Urinary bladder (tissue), 4 donors: Measurements from ENCODE around the gene NMUR1. TPM values are rescaled to one million over a fixed set of nuclear protein-coding genes. Genes with fewer than 3 reads are reported as not detected.
"Not testable (repeated sequence)": the region's sequence is repeated elsewhere in the genome, so short reads cannot be mapped to it uniquely, and the experiment has no call there.

ENCODE experiments used
- DNase-seq: peaks from one replicate; pipeline ENCODE4 v3.0.0-alpha.2; 2015; ENCODE audit errors: extremely low spot score
- H3K27ac ChIP-seq: one replicate; pipeline ENCODE4 v1.5.1; 2013; ENCODE audit warnings: low read depth, mild to moderate bottlenecking, moderate library complexity
- H3K36me3 ChIP-seq: one replicate; pipeline ENCODE4 v1.6.1; 2013; ENCODE audit warnings: mild to moderate bottlenecking, moderate library complexity; ENCODE audit not compliant: insufficient read depth
- H3K4me1 ChIP-seq: one replicate; pipeline ENCODE4 v1.6.1; 2013; ENCODE audit warnings: mild to moderate bottlenecking, moderate library complexity; ENCODE audit not compliant: insufficient read depth
- H3K4me3 ChIP-seq: one replicate; pipeline ENCODE4 v1.5.1; 2013; ENCODE audit warnings: low read depth, low read length
- WGBS: extraction: QIAGEN DNeasy Blood & Tissue Kit; methylation state at CpG from one replicate; pipeline ENCODE4 v1.1.7; 2013; 5-methylcytosine and 5-hydroxymethylcytosine counted together
- polyA plus RNA-seq: library from polyadenylated mRNA; stranded (reverse); fragments of 200-250 nt; gene quantifications from one replicate; pipeline ENCODE4 v1.2.3, GENCODE V29; 2013
- total RNA-seq: library from RNA; depleted of rRNA; stranded (reverse); fragments of >200 nt; gene quantifications from one replicate; pipeline ENCODE4 v1.2.3, GENCODE V29; 2014
- donor health status: healthy with polysubstance abuse.
- donor health status: healthy.

The NMUR1 gene
- total and polyA plus RNA-seq, 2 donors = 0.26 to 0.54 TPM

GRCh38 chr2:231565887-231566594 lies 35.8 kb upstream of the NMUR1 start:
- 71% methylated on average over 4 of the region's 4 CpGs for WGBS
- DNase-seq = no peak
- Histone ChIP-seq H3K27ac (no peak overlapping the region), H3K4me1 (no peaks in the 10 kb centered on the region), H3K4me3 (no peak overlapping the region), H3K36me3 (no peaks in the 10 kb centered on the region)

GRCh38 chr2:231563378-231563961 lies 33.2 kb upstream of the NMUR1 start:
- peak; percentile 23 for DNase-seq
- no peaks in the 10 kb centered on the region for H3K4me1 ChIP-seq

GRCh38 chr2:231557571-231558217 lies 27.4 kb upstream of the NMUR1 start:
- Histone ChIP-seq H3K36me3 (no peaks in the 10 kb centered on the region), H3K27ac (peak overlapping the region; percentile 25), H3K4me1 (no peaks in the 10 kb centered on the region), H3K4me3 (no peak overlapping the region)
- peak; percentile 50 for DNase-seq
- WGBS = 33% methylated on average over 11 of the region's 11 CpGs

More at GRCh38 chr2:231563378-231563961, 33.2 kb upstream of the NMUR1 start:
- WGBS = 4% methylated on average over 3 of the region's 3 CpGs
- Histone ChIP-seq H3K36me3 (no peaks in the 10 kb centered on the region), H3K27ac (no peak overlapping the region), H3K4me3 (no peak overlapping the region)

- 83% methylated on average over 7 of the region's 7 CpGs for WGBS
- Histone ChIP-seq H3K4me1 (no peaks in the 10 kb centered on the region), H3K36me3 (no peaks in the 10 kb centered on the region), H3K4me3 (no peak overlapping the region), H3K27ac (peak overlapping the region; percentile 25)
- DNase-seq = no peak
Observed at GRCh38 chr2:231556981-231557380, 26.7 kb upstream of the NMUR1 start.

GRCh38 chr2:231556496-231556895 lies 26.3 kb upstream of the NMUR1 start:
- 94% methylated on average over 8 of the region's 8 CpGs for WGBS
- DNase-seq, H3K4me3 ChIP-seq: not testable (repeated sequence)

GRCh38 chr2:231554748-231555545 lies 24.7 kb upstream of the NMUR1 start:
- H3K27ac ChIP-seq = peak overlapping the region; percentile 75
- peak; percentile 37 for DNase-seq
- 49% methylated on average over 14 of the region's 14 CpGs for WGBS
- H3K4me3 ChIP-seq = no peak overlapping the region
- H3K4me1 ChIP-seq = no peaks in the 10 kb centered on the region
- no peaks in the 10 kb centered on the region for H3K36me3 ChIP-seq

More at GRCh38 chr2:231556496-231556895, 26.3 kb upstream of the NMUR1 start:
- not testable (repeated sequence) for H3K27ac ChIP-seq, H3K36me3 ChIP-seq, H3K4me1 ChIP-seq

GRCh38 chr2:231554327-231554726 lies 24.1 kb upstream of the NMUR1 start:
- H3K36me3 ChIP-seq = no peaks in the 10 kb centered on the region
- no peaks in the 10 kb centered on the region for H3K4me1 ChIP-seq
- no peak for DNase-seq
- peak overlapping the region; percentile 66 for H3K27ac ChIP-seq
- no peak overlapping the region for H3K4me3 ChIP-seq
- WGBS = 47% methylated on average over 8 of the region's 8 CpGs

- H3K36me3 ChIP-seq = no peaks in the 10 kb centered on the region
- no peak overlapping the region for H3K27ac ChIP-seq
- H3K4me1 ChIP-seq = no peaks in the 10 kb centered on the region
- H3K4me3 ChIP-seq = no peak overlapping the region
- no peak for DNase-seq
Observed at GRCh38 chr2:231552752-231553151, 22.5 kb upstream of the NMUR1 start.

- 85% methylated on average over 13 of the region's 13 CpGs for WGBS
- H3K27ac ChIP-seq = no peak overlapping the region
- no peaks in the 10 kb centered on the region for H3K4me1 ChIP-seq
- no peak for DNase-seq
- no peaks in the 10 kb centered on the region for H3K36me3 ChIP-seq
- H3K4me3 ChIP-seq = no peak overlapping the region
Observed at GRCh38 chr2:231549446-231550239, 19.4 kb upstream of the NMUR1 start.

GRCh38 chr2:231548752-231549151 lies 18.5 kb upstream of the NMUR1 start:
- WGBS = 68% methylated on average over 3 of the region's 3 CpGs
- no peak for DNase-seq
- no peaks in the 10 kb centered on the region for H3K36me3 ChIP-seq
- no peak overlapping the region for H3K4me3 ChIP-seq
- no peak overlapping the region for H3K27ac ChIP-seq
- no peaks in the 10 kb centered on the region for H3K4me1 ChIP-seq

- H3K4me1 ChIP-seq = no peaks in the 10 kb centered on the region
- no peak overlapping the region for H3K27ac ChIP-seq
- H3K4me3 ChIP-seq = no peak overlapping the region
- no peaks in the 10 kb centered on the region for H3K36me3 ChIP-seq
- 92% methylated on average over 12 of the region's 12 CpGs for WGBS
- DNase-seq = no peak
Observed at GRCh38 chr2:231547315-231548110, 17.3 kb upstream of the NMUR1 start.

GRCh38 chr2:231546014-231546715 lies 15.9 kb upstream of the NMUR1 start:
- 80% methylated on average over 13 of the region's 13 CpGs for whole genome bisulfite sequencing
- no peak overlapping the region for H3K4me3 ChIP-seq
- no peak overlapping the region for H3K27ac ChIP-seq
- no peaks in the 10 kb centered on the region for H3K36me3 ChIP-seq
- no peak for DNase-seq
- no peaks in the 10 kb centered on the region for H3K4me1 ChIP-seq
